RWPE1 (cell line): Measurements from ENCODE around the gene MATK.

Source experiments
- CTCF ChIA-PET: fragments of 350-600 bp; sonication (Branson Sonifier 250); formaldehyde crosslinking; extraction: SDS; loops from one replicate; lab custom pipeline; 2021; lab: Yijun Ruan, JAX
- POLR2A ChIA-PET: fragments of 400-600 bp; formaldehyde crosslinking; extraction: SDS; loops from one replicate; lab custom pipeline; 2020; ENCODE audit warnings: antibody characterized with exemption; ENCODE audit not compliant: low non-redundant PET; lab: Yijun Ruan, JAX
- DNase-seq: peaks from one replicate; pipeline ENCODE4 v3.0.0; 2012; ENCODE audit warnings: low spot score
- H3K27ac ChIP-seq: fragments of 450-650 bp; 2 replicates; pipeline ENCODE4 v1.5.1; 2017
- CTCF ChIP-seq: fragments of 450-650 bp; conservative IDR thresholded peaks from 2 replicates; pipeline ENCODE4 v1.5.1; 2017; ENCODE audit warnings: low read depth, mild to moderate bottlenecking

Gene MATK

GRCh38 chr19:3745363-3746045 is 40.7 kb downstream of the MATK start:
- CTCF ChIA-PET = no interaction called here
- POLR2A ChIA-PET = no interaction called here
- no peak for DNase-seq
- H3K27ac ChIP-seq = no peak overlapping the region
- no peak for TF ChIP-seq CTCF

- no peak for TF ChIP-seq CTCF
- DNase-seq = peak; percentile 35
- H3K27ac ChIP-seq = no peak overlapping the region
- ChIA-PET CTCF (no interaction called here), POLR2A (interaction anchor here (0.6 to 0.7 kb wide), 2 partner anchors 19 to 162 kb away, joined by 3 to 5 read pairs; no protein-coding TSS in a partner anchor)
Observed at GRCh38 chr19:3743486-3743885, 42.7 kb downstream of the MATK start.

DNA sequence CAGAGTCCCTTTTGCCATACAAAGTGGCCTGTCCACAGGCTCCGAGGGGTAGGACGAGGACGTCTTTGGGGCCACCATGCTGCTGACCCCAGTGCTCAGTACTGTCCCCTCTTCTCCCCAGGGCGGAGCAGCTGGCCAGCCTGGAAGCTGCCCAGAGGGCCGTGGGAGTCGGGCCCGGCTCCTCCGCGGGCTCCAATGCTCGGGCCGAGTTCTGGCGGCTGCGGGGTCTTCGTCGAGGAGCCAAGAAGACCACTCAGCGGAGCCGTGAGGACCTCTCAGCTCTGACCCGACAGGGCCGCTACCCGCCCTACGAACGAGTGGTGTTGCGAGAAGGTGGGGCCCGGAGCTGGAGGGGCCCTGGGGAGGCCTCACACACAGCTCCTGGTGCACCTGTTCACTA is 45.8 kb downstream of the MATK start:
- no peak for TF ChIP-seq CTCF
- CTCF ChIA-PET = no interaction called here
- H3K27ac ChIP-seq = no peak overlapping the region
- POLR2A ChIA-PET = no interaction called here
- DNase-seq = no peak

GRCh38 chr19:3738477-3739220 is 47.5 kb downstream of the MATK start:
- no peak for DNase-seq
- H3K27ac ChIP-seq = no peak overlapping the region
- no peak for TF ChIP-seq CTCF
- ChIA-PET CTCF (no interaction called here), POLR2A (no interaction called here)

- H3K27ac ChIP-seq = no peak overlapping the region
- DNase-seq = no peak
- CTCF ChIA-PET = no interaction called here
- no peak for TF ChIP-seq CTCF
- POLR2A ChIA-PET = no interaction called here
Observed at GRCh38 chr19:3737487-3738205, 48.5 kb downstream of the MATK start.

GRCh38 chr19:3736106-3736724 is 50.0 kb downstream of the MATK start:
- ChIA-PET POLR2A (no interaction called here), CTCF (interaction anchor here (0.6 kb wide), 1 partner anchor 43 kb away, joined by 6 read pairs; no protein-coding TSS in a partner anchor)
- no peak for TF ChIP-seq CTCF

More at GRCh38 chr19:3736106-3736724, 50.0 kb downstream of the MATK start:
- no peak overlapping the region for H3K27ac ChIP-seq
- DNase-seq = no peak
